GM12801 (cell line): ENCODE data around the gene CLNK.

Experiments
- CTCF ChIP-seq: IDR thresholded peaks from one replicate; pipeline ENCODE4 v1.5.1; 2011; ENCODE audit warnings: control low read depth; ENCODE audit not compliant: insufficient read length; ENCODE audit errors: extremely low read depth

CLNK gene

GRCh38 chr4:10530137-10530786, 154.3 kb downstream of the CLNK start:
- TF ChIP-seq CTCF: no peak

- no peak for TF ChIP-seq CTCF
Observed at GRCh38 chr4:10529291-10530136, 155.1 kb downstream of the CLNK start.

- no peak for TF ChIP-seq CTCF
Observed at GRCh38 chr4:10527438-10527837, 157.1 kb downstream of the CLNK start.

- no peak for TF ChIP-seq CTCF
Observed at GRCh38 chr4:10526429-10527222, 157.9 kb downstream of the CLNK start.

GRCh38 chr4:10524196-10524833, 160.3 kb downstream of the CLNK start:
- TF ChIP-seq CTCF: no peak

GRCh38 chr4:10521424-10521823, 163.1 kb downstream of the CLNK start:
- no peak for TF ChIP-seq CTCF

- TF ChIP-seq CTCF: no peak
Observed at GRCh38 chr4:10509733-10510132, 174.8 kb downstream of the CLNK start.
